ENCODE measurements around the gene GCK. TPM values are rescaled to one million over a fixed set of nuclear protein-coding genes. Genes with fewer than 3 reads are reported as not detected.

Gene GCK
- total RNA-seq, 1 donor from 2014 or later = not detected

DNA sequence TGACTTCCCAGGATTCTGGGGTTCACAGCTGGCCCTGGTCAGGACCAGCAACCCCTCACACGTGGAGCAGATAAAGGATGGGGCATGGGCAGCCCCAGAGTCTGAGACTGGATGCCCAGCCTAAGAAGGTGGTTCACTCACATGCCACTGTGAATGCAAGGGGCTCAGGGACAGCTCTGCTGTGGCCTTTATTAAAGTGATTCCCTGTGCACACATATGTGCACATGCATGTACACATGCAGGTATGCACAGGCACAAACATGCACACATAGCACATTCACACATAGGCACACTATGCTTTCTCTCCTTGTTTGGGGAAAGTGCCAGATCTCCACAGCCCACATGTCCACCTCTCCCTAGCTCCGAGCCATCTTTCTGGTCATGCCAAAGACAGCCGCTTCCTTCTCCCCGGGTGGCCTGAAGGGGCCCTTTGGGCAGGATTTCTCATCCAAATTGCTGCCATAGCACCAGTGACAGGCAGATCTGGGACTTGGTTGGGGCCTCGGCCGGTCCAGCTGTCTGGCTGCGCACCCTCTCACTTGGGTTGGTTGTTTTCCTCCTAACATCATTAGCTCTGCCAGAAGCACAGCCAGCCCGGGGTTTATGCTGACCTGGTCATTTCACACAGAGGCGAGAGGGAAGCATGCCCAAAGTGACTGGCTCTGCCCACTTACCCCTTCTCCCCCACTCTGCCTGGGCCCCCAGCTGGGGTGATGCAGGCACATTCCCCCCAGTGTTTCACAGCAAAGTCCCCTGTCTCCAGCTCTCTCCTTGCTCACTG is 1.4 kb downstream of the GCK start:
- H3K9me3 Mint-ChIP-seq (ENCODE audit: unreplicated experiment) = no peaks in the 10 kb centered on the region
- peaks cover 2% of the 10 kb centered on the region for H3K4me1 Mint-ChIP-seq (ENCODE audit: unreplicated experiment)
- peaks cover 6% of the 10 kb centered on the region for H3K27me3 Mint-ChIP-seq (ENCODE audit: unreplicated experiment)
- no peak overlapping the region for H3K4me3 Mint-ChIP-seq (ENCODE audit: unreplicated experiment)
- no peaks in the 10 kb centered on the region for H3K36me3 Mint-ChIP-seq (ENCODE audit: low read depth, unreplicated experiment)
- DNase-seq (ENCODE audit: low spot score) = no peak
- no peak overlapping the region for H3K27ac Mint-ChIP-seq (ENCODE audit: unreplicated experiment)
- TF ChIP-seq, protein P1, sequence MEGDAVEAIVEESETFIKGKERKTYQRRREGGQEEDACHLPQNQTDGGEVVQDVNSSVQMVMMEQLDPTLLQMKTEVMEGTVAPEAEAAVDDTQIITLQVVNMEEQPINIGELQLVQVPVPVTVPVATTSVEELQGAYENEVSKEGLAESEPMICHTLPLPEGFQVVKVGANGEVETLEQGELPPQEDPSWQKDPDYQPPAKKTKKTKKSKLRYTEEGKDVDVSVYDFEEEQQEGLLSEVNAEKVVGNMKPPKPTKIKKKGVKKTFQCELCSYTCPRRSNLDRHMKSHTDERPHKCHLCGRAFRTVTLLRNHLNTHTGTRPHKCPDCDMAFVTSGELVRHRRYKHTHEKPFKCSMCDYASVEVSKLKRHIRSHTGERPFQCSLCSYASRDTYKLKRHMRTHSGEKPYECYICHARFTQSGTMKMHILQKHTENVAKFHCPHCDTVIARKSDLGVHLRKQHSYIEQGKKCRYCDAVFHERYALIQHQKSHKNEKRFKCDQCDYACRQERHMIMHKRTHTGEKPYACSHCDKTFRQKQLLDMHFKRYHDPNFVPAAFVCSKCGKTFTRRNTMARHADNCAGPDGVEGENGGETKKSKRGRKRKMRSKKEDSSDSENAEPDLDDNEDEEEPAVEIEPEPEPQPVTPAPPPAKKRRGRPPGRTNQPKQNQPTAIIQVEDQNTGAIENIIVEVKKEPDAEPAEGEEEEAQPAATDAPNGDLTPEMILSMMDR (IDR thresholded peaks at IDR 0.05; ENCODE audit: unreplicated experiment) = no peak

DNA sequence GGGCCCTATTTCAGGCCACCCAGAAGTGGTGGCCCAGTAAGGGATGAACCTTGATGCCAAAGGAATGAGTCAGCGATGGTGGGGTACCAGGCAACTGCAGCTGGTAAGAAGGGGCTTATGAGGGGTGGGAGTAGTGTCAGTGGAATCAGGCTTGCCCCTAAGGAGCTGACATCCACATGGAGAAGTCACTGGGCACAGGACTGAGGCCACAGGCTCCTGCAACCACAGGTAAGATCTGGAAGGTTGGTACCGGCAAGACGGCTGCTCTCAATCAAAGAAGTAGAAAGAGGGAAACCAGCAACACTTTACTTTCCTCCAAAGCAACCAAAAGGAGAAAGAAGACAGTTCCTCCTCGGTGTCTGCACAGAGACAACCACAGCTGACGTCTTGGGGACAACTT is 2.5 kb downstream of the GCK start:
- H3K36me3 Mint-ChIP-seq (ENCODE audit: low read depth, unreplicated experiment) = no peaks in the 10 kb centered on the region
- peaks cover 8% of the 10 kb centered on the region for H3K27me3 Mint-ChIP-seq (ENCODE audit: unreplicated experiment)
- H3K4me3 Mint-ChIP-seq (ENCODE audit: unreplicated experiment) = no peak overlapping the region
- no peak for DNase-seq (ENCODE audit: low spot score)
- H3K27ac Mint-ChIP-seq (ENCODE audit: unreplicated experiment) = no peak overlapping the region
- peaks cover 2% of the 10 kb centered on the region for H3K4me1 Mint-ChIP-seq (ENCODE audit: unreplicated experiment)
- TF ChIP-seq, protein P1 (IDR thresholded peaks at IDR 0.05; ENCODE audit: unreplicated experiment) = no peak
- no peaks in the 10 kb centered on the region for H3K9me3 Mint-ChIP-seq (ENCODE audit: unreplicated experiment)

DNA sequence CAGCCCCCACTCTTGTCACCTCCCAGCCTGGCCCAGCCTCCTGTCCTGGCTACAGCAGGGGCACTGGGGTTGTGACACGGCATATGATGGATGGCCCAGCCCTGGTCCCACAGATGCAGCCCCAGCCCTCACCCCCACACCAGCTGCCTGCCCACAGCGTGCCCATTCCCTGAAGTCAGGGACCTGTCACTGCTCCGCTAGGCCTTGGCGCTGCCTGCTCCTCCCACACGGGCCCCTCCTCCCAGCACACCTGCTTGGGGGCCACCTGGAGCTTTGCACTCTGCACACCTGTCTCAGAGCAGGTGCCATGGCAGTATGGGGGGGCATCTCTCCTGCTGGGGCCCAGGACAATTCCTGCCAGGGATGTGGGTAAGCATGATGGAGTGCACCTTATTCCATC is 3.5 kb downstream of the GCK start:
- Mint-ChIP-seq H3K36me3 (ENCODE audit: low read depth, unreplicated experiment) (no peaks in the 10 kb centered on the region), H3K4me3 (ENCODE audit: unreplicated experiment) (no peak overlapping the region), H3K4me1 (ENCODE audit: unreplicated experiment) (peaks cover 2% of the 10 kb centered on the region), H3K27me3 (ENCODE audit: unreplicated experiment) (peaks cover 8% of the 10 kb centered on the region), H3K9me3 (ENCODE audit: unreplicated experiment) (no peaks in the 10 kb centered on the region), H3K27ac (ENCODE audit: unreplicated experiment) (no peak overlapping the region)
- TF ChIP-seq, protein P1 (IDR thresholded peaks at IDR 0.05; ENCODE audit: unreplicated experiment) = no peak
- no peak for DNase-seq (ENCODE audit: low spot score)

DNA sequence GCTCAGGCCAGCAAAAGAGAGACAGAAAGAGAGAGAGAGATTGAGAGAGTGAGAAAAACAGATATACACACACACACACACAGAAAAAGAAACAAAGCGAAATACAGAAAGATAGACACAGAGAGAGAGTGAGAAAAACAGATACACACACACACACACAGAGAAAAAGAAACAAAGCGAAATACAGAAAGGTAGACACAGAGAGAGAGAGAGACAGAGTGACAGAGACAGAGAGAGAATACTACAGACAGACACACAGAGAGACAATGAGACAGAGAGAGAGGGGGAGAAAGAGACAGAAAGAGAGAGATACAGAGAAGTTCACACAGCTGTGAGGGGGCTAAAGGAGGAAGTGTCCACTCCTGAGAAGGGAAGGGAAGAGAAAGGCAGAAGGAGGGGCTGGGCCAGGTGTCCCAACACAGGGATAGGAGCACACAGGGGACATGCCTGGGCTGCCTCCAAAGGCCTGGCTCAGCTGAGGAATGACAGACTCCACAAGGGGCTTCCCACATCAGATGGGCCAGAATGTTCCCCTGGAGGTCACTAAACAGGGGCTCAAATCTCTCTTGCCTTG is 4.3 kb downstream of the GCK start:
- H3K4me1 Mint-ChIP-seq (ENCODE audit: unreplicated experiment) = peaks cover 2% of the 10 kb centered on the region
- H3K27ac Mint-ChIP-seq (ENCODE audit: unreplicated experiment) = no peak overlapping the region
- H3K4me3 Mint-ChIP-seq (ENCODE audit: unreplicated experiment) = no peak overlapping the region
- TF ChIP-seq, protein P1 (IDR thresholded peaks at IDR 0.05; ENCODE audit: unreplicated experiment) = no peak
- H3K36me3 Mint-ChIP-seq (ENCODE audit: low read depth, unreplicated experiment) = no peaks in the 10 kb centered on the region
- no peak for DNase-seq (ENCODE audit: low spot score)
- H3K9me3 Mint-ChIP-seq (ENCODE audit: unreplicated experiment) = no peaks in the 10 kb centered on the region
- peaks cover 8% of the 10 kb centered on the region for H3K27me3 Mint-ChIP-seq (ENCODE audit: unreplicated experiment)

DNA sequence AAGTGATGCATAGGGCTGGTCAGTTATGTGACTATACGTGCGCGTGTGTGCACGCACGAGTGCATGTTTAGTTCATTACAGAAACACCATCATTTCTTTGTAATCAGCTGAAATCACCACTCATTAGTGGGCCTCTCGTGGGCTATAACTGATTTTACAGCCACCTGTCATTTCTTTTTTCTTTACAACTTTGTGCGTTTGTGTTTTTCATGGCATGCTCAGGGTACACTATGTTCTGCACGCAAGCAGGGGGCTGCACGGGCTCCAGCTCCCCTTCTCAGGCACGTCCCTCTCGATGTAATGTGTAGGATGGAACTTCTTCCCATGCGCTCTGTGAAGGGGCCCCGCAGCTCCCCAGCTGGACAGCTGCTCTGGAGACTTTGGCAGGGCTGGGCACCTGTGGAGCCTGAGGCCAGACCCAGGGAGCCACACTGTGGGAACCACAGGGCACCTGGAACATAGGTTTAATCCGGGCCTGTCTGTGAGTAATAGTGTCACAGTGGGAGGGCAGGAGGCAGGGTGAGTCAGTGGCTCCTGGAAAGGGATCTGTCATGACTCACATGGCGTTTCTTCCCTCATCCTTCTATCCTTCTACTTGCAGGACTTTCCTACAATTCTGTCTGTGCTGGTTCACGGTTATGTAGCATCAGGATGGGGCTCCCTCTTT is 4.9 kb downstream of the GCK start:
- Mint-ChIP-seq H3K27ac (ENCODE audit: unreplicated experiment) (no peak overlapping the region), H3K4me1 (ENCODE audit: unreplicated experiment) (peaks cover 2% of the 10 kb centered on the region), H3K9me3 (ENCODE audit: unreplicated experiment) (no peaks in the 10 kb centered on the region), H3K4me3 (ENCODE audit: unreplicated experiment) (no peak overlapping the region), H3K27me3 (ENCODE audit: unreplicated experiment) (peaks cover 10% of the 10 kb centered on the region), H3K36me3 (ENCODE audit: low read depth, unreplicated experiment) (no peaks in the 10 kb centered on the region)
- no peak for DNase-seq (ENCODE audit: low spot score)
- TF ChIP-seq, protein P1 (IDR thresholded peaks at IDR 0.05; ENCODE audit: unreplicated experiment) = no peak

Measured in endothelial cell (in vitro differentiated cells).